ENCODE measurements around the gene OR5AK2. TPM values are rescaled to one million over a fixed set of nuclear protein-coding genes. Genes with fewer than 3 reads are reported as not detected.

Gene OR5AK2
- total and polyA plus RNA-seq, 2 donors = not detected

GRCh38 chr11:57031556-57031955 is 42.8 kb downstream of the OR5AK2 start:
- WGBS = 58% methylated on average over 2 of the region's 2 CpGs
- H3K4me1 ChIP-seq (ENCODE audit: insufficient read depth) = no peaks in the 10 kb centered on the region
- H3K4me3 ChIP-seq (ENCODE audit: low read depth, low read length) = no peak overlapping the region
- no peak for DNase-seq (ENCODE audit: extremely low spot score)
- H3K27ac ChIP-seq (ENCODE audit: low read depth) = no peak overlapping the region
- no peaks in the 10 kb centered on the region for H3K36me3 ChIP-seq (ENCODE audit: insufficient read depth)

Other genes starting within 250 kb of the OR5AK2 start
- not detected for gene OR9G4, start 240.2 kb upstream of the OR5AK2 start, total RNA-seq
- gene OR9G4, start 240.2 kb upstream of the OR5AK2 start, polyA plus RNA-seq = not detected
- 0.53 TPM for gene LRRC55, start 193.0 kb downstream of the OR5AK2 start, total RNA-seq
- gene LRRC55, start 193.0 kb downstream of the OR5AK2 start, polyA plus RNA-seq = 0.11 TPM
- gene APLNR, start 248.3 kb downstream of the OR5AK2 start, total RNA-seq = 50.7 TPM
- 3.4 TPM for gene APLNR, start 248.3 kb downstream of the OR5AK2 start, polyA plus RNA-seq

All from urinary bladder (tissue), 4 donors.